Stimulated activated naive B cell treated with anti-CD40 and anti-IgM and Interleukin-4, amounts not matched to agents 10 μg/mL and 1 μg/mL and 100 μg/mL, for 72 hours (primary cell): Measurements from ENCODE around the gene KCTD18.
A peak's percentile ranks its signal among the peaks of the same experiment; 100 is the strongest.

Source experiments
- ATAC-seq, 2 donors: fragments of 150-1000 bp; cut with Tn5 transposase; replicated peaks; 2 replicates each; pipeline ENCODE4 v1.10.0; 2021; ENCODE audit warnings: moderate library complexity in 1 of 2
- DNase-seq: peaks from one replicate; pipeline ENCODE4 v3.0.0; 2021
- H3K27ac Mint-ChIP-seq: one replicate; pipeline ENCODE4 v1.8.0; 2022; ENCODE audit warnings: mild to moderate bottlenecking, mixed read lengths
- H3K27me3 Mint-ChIP-seq, 2 donors: one replicate each; pipeline ENCODE4 v1.8.0; 2022; ENCODE audit warnings: mixed read lengths in 2 of 2
- H3K36me3 Mint-ChIP-seq, 2 donors: one replicate each; pipeline ENCODE4 v1.8.0; 2022; ENCODE audit warnings: mixed read lengths in 2 of 2, mild to moderate bottlenecking in 1 of 2
- H3K4me1 Mint-ChIP-seq, 2 donors: one replicate each; pipeline ENCODE4 v1.8.0; 2022; ENCODE audit warnings: mixed read lengths in 2 of 2, mild to moderate bottlenecking in 1 of 2
- H3K4me3 Mint-ChIP-seq, 2 donors: one replicate each; pipeline ENCODE4 v1.8.0; 2022; ENCODE audit warnings: mild to moderate bottlenecking in 2 of 2, mixed read lengths in 2 of 2, moderate library complexity in 1 of 2
- H3K9me3 Mint-ChIP-seq, 2 donors: one replicate each; pipeline ENCODE4 v1.8.0; 2022; ENCODE audit warnings: mixed read lengths in 2 of 2, mild to moderate bottlenecking in 1 of 2

The KCTD18 gene

DNA sequence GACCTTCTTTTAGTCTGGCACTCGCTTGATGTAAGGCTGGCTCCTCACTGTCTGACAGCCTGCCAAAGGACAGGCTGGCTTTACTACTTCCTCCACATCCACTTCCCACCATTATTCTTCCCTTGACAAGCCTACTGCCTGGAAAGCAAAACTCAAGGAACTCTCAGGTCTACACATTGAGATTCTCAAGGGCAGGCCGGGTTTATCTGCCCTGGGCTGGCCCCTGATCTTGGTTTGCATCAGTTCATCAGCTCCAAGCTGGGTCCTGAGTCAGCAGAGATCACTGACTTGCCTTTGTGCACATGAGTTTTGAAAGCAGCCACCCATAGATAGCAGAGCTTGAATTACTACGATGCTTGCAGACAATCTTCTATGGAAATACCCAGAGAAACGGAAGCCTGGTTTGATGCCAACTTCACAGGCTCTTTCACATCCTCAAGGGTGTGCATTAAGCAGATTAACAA lies 53.9 kb downstream of the KCTD18 start:
- DNase-seq (peak; percentile 66), ATAC-seq (peak; percentile 88)
- Mint-ChIP-seq H3K27me3 (no peaks in the 10 kb centered on the region), H3K4me3 (peak overlapping the region; percentile 42 to 65), H3K27ac (peak overlapping the region; percentile 6), H3K9me3 (no peaks in the 10 kb centered on the region), H3K36me3 (no peaks in the 10 kb centered on the region), H3K4me1 (peaks cover 27 to 50% of the 10 kb centered on the region in 2 donors)

DNA sequence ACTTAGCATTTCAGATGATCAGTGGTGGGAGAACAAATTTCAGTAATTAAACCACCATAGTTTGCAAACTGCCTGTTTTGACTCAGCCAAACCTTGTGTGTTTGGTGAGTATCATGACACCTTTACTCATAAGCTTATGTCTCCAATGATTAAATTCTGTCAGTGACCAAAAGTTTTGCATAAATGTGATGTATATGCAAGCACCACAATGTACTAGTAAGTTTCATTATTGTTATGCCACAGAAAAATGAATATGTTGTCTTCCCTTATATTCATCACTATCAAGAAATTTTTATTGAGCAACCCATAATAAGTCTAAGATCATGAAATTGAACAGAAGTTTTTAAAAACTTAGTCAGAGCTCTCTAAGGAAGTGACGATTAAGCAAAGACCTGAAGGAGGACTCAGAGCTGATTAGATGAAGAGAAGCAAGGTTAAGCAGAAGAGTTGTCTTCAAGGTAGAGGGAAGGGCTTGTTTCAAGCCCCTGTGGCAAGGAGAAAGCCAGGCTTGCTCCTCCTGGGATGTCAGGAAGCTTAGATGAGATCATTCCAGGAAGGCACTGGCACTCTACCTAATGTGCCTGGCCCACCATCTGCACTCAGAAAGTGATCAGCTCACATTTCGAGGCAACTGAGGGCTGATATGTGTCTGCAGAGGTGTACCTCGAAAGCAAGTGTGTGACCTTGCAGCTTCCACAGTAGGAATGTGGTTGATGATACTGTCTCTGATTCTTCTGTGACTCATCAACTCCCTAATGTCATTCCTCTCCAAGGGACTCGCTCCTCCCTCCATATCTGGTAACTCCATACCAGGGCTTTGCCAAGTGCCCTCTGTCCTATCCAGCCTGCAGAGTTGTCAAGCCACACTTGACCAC lies 54.7 kb downstream of the KCTD18 start:
- H3K36me3 Mint-ChIP-seq: no peaks in the 10 kb centered on the region
- peaks cover 34 to 59% of the 10 kb centered on the region in 2 donors for H3K4me1 Mint-ChIP-seq
- H3K27me3 Mint-ChIP-seq: no peaks in the 10 kb centered on the region
- DNase-seq (no peak), ATAC-seq (peak; percentile 58 to 59)
- H3K27ac Mint-ChIP-seq: peak overlapping the region; percentile 61
- peaks cover 0 to 1% of the 10 kb centered on the region in 2 donors for H3K9me3 Mint-ChIP-seq
- peak overlapping the region; percentile 42 to 46 for H3K4me3 Mint-ChIP-seq

DNA sequence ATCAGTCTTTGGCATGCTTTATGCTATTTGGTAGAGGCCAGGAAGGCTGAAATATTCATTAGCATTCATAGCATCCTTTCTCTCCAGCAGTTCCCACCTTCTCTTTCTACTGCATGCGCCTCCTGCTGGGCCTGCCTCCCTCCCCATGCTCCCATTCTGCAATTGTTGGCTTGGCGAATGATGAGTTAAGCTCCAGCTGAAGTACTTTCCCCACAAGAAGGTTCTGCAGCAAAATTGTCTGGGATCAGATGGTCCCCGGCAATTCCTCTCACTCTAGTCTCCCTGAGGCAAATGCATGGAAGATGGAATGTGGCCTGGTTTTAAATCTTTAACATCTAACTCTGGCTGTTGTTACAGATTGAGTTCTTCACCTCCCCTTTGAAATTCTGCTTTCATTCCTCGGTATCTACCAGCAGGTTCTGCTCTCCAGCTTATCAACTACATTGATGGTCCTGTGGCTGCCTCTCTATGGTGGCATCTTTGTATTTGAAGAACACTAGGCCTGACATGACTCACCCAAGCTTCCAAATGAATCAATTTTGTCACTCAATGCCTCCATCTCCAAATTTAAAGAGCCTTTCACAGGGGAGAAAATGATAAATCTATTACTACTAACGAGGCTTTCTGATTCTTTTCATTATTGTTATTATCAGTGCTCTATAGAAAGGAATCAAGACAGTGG lies 55.9 kb downstream of the KCTD18 start:
- H3K27me3 Mint-ChIP-seq: no peaks in the 10 kb centered on the region
- no peaks in the 10 kb centered on the region for H3K36me3 Mint-ChIP-seq
- DNase-seq (no peak), ATAC-seq (no peak)
- H3K9me3 Mint-ChIP-seq: peaks cover 0 to 1% of the 10 kb centered on the region in 2 donors
- peaks cover 39 to 69% of the 10 kb centered on the region in 2 donors for H3K4me1 Mint-ChIP-seq
- H3K27ac Mint-ChIP-seq: no peak overlapping the region
- H3K4me3 Mint-ChIP-seq: no peak overlapping the region

DNA sequence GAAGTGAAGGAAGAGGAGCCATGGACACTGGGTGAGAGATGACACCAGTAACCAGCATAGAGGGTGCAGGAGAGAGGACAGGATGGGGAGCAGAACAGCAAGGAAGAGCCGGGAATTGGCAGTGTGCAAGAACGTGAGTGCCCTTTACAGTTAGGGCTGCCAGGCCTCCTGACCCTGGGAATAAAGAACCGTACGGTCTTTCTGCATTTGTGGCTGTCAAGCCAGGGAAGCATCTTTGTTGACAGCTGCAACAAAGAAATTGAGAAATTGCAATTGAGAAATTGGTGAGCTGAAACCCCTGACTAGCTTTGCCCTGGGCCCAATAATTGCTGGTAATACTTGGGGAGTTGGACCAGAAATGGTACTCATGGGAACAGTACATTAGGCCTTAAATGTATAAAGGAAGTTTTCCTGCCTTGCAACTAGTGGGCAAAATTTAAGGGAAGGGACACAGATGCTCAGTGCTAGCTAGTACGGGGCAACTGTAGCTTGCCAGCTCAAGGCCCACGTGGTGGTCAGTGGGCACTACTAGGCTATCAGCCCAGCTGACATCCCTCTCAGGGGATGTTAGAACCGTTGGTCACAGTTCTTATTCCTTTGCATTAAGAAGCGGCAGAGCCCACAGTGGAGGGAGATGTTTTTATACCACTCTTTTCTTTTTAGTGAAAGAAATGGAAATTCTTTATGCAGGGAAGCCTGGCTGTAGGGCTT lies 56.6 kb downstream of the KCTD18 start:
- no peak overlapping the region for H3K4me3 Mint-ChIP-seq
- no peaks in the 10 kb centered on the region for H3K27me3 Mint-ChIP-seq
- H3K27ac Mint-ChIP-seq: no peak overlapping the region
- no peak for ATAC-seq
- peaks cover 43 to 76% of the 10 kb centered on the region in 2 donors for H3K4me1 Mint-ChIP-seq
- DNase-seq: no peak
- H3K9me3 Mint-ChIP-seq: peaks cover 0 to 1% of the 10 kb centered on the region in 2 donors
- no peaks in the 10 kb centered on the region for H3K36me3 Mint-ChIP-seq

DNA sequence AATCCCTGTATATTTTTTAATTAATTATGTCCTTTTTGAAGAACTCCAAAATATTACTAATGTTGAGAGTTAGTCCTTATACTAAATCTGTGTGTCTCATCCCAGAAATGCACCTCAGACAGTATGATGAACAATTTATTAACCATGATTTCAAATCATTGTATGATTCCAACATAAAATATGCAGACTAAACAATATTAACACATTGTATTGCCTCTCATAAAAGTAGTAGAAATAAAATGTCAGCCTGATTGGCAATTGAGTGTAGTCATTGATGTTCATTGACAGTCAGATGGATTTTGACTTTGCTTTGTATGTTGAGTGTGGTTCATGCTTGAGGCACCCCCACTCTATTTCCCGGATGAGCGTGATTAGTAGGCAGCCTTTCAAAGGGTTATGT lies 57.5 kb downstream of the KCTD18 start:
- no peak for ATAC-seq
- H3K4me1 Mint-ChIP-seq: peaks cover 44 to 81% of the 10 kb centered on the region in 2 donors

DNA sequence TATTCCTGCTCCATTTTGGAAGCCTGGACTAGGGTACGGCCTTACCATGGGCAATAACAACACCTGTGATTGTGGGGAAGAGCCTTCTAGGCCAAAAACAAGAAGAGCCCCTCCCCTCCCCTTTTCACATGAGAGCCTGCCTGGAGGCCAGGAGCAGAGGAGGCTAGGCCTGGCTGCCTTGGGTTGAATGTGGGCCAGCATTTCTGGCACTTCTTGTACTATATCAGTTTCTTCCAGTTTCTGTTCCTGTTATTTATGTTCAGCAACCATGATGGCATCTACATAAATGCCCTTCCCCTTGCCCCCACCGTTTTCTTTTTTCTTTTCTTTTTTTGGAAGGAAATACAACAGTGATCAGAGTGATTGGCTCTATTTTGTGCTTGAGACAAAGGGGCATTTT lies 58.4 kb downstream of the KCTD18 start:
- DNase-seq: peak; percentile 44
- peaks cover 47 to 83% of the 10 kb centered on the region in 2 donors for H3K4me1 Mint-ChIP-seq
- ATAC-seq: peak; percentile 61 to 66
- H3K9me3 Mint-ChIP-seq: peaks cover 0 to 1% of the 10 kb centered on the region in 2 donors
- no peaks in the 10 kb centered on the region for H3K27me3 Mint-ChIP-seq
- H3K27ac Mint-ChIP-seq: peak overlapping the region; percentile 42
- H3K36me3 Mint-ChIP-seq: no peaks in the 10 kb centered on the region
- no peak overlapping the region for H3K4me3 Mint-ChIP-seq

More for the DNA sequence above, 57.5 kb downstream of the KCTD18 start:
- no peak overlapping the region for H3K27ac Mint-ChIP-seq
- no peaks in the 10 kb centered on the region for H3K27me3 Mint-ChIP-seq
- DNase-seq: no peak
- peaks cover 0 to 1% of the 10 kb centered on the region in 2 donors for H3K9me3 Mint-ChIP-seq
- H3K4me3 Mint-ChIP-seq: no peak overlapping the region
- H3K36me3 Mint-ChIP-seq: no peaks in the 10 kb centered on the region

DNA sequence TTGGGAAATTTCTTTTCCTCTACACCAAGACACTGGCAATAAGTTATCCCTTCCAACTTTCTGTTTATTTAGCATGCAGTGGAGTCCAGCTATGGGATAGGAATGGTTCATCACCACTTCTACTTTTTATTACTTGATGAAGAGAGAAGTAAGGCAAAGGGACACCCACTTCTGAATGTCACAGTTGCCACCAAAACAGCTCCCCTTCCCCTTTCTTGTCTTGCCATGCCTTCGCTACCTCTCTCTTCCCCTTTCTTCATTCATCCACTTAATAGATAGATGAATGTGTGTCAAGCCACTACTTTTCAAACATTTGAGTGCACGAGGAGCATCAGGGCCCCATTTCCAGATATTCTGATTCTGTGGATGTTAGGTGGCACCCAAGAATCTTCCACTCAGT lies 59.6 kb downstream of the KCTD18 start:
- ATAC-seq (peak; percentile 69 to 75), DNase-seq (no peak)
- Mint-ChIP-seq H3K36me3 (no peaks in the 10 kb centered on the region), H3K4me1 (peaks cover 44 to 80% of the 10 kb centered on the region in 2 donors), H3K27ac (no peak overlapping the region), H3K9me3 (peaks cover 0 to 1% of the 10 kb centered on the region in 2 donors), H3K27me3 (no peaks in the 10 kb centered on the region), H3K4me3 (peak overlapping the region in 1 of 2 donors; percentile 46)

DNA sequence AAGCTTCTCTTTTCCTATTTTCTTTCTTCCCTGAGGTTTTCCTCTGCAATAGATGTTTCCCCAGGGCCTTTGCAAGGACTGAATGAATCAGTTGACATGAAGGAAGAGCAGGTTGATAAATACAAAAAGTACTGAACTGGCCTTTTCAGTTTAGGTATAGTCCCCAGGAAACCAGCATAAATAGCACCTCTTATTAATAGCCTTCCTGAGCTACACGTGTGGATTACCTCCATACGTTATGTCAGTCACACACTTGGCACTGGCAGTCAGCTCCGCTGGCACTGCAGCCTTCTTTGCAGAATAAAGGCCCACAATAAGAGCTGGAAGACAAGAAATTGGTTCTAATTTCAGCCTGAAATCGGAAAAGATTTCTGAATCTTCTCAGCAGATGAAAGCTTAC lies 60.7 kb downstream of the KCTD18 start:
- Mint-ChIP-seq H3K27me3 (no peaks in the 10 kb centered on the region), H3K4me1 (peaks cover 39 to 75% of the 10 kb centered on the region in 2 donors), H3K27ac (no peak overlapping the region), H3K9me3 (peaks cover 0 to 1% of the 10 kb centered on the region in 2 donors), H3K36me3 (no peaks in the 10 kb centered on the region), H3K4me3 (peak overlapping the region in 1 of 2 donors; percentile 6)
- ATAC-seq (peak in 1 of 2 donors; percentile 35), DNase-seq (no peak)

DNA sequence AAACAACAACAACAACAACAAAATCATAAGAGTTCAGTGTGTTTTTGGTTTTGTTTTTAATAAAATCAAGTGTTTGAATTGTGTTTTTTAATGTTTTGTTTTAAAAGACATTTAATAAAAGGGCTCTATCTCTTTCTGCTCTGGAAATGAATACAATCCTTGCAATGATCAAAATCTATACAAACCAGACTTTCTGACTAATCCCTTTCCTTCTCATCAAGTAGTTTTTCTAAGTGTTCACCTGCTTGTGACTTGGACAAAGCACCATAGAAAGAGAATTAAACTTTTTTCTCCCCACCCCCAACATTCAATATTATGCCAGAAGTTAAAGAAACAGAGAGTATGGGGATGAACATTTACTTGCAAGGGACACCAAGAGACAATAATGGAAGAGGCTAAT lies 61.4 kb downstream of the KCTD18 start:
- peaks cover 0 to 1% of the 10 kb centered on the region in 2 donors for H3K9me3 Mint-ChIP-seq
- no peaks in the 10 kb centered on the region for H3K36me3 Mint-ChIP-seq
- DNase-seq: no peak
- H3K4me1 Mint-ChIP-seq: peaks cover 37 to 77% of the 10 kb centered on the region in 2 donors
- no peaks in the 10 kb centered on the region for H3K27me3 Mint-ChIP-seq
- no peak for ATAC-seq
- no peak overlapping the region for H3K27ac Mint-ChIP-seq
- peak overlapping the region in 1 of 2 donors; percentile 6 for H3K4me3 Mint-ChIP-seq

DNA sequence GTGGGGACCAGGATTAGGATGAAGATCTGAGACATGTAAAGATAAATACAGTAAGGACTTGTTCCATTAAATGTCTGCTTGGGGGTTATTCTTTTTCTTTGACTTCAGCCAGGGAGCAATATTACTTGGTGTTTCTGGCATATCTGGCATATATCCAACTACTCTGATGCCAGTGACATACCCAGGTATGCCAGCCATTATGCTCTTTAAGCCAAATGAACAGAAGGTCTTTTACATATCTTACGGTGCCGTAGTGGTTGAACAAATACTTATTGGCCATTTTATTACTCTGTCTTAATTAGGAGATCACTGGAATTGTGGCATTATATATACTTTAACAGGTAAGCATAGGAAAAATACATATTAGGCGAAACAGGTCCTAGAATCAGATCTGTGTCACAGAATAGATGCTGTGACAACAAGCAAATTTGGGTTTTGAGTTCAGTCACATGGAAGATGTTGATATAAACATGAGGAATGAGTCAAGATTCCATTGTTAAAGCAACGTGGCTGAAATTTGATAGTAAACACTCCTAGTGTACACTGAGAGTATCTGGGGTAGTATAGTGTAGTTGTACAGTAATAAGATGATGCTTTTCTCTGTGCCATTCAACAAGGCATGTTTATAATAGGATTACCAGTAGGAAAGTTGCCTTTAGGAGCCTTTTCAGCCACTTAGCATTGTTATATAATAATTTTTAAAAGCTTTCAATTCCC lies 62.6 kb downstream of the KCTD18 start:
- ATAC-seq (no peak), DNase-seq (no peak)
- Mint-ChIP-seq H3K36me3 (no peaks in the 10 kb centered on the region), H3K27ac (no peak overlapping the region), H3K27me3 (no peaks in the 10 kb centered on the region), H3K4me3 (no peak overlapping the region), H3K9me3 (peaks cover 0 to 1% of the 10 kb centered on the region in 2 donors), H3K4me1 (peaks cover 34 to 72% of the 10 kb centered on the region in 2 donors)

DNA sequence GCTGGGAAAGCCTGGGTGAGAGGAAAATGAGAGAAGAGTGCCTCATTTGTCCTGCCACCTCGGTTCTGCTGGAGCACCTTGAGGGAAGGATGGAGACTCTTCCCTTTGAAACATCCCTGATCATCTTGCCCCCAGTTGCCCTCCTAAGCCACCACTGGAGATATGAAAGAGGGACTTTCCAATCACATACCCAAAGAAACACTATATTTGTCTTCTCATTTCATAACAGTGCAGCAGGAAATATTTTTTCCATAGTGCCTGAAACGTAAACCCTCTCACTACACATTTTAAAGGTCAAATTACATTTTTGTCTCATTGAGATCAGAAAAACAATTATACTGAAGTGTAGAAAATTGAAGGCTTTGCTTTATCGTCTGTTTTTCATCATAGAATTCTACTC lies 63.3 kb downstream of the KCTD18 start:
- H3K27me3 Mint-ChIP-seq: no peaks in the 10 kb centered on the region
- DNase-seq (no peak), ATAC-seq (no peak)
- H3K4me3 Mint-ChIP-seq: peak overlapping the region in 1 of 2 donors; percentile 16
- peak overlapping the region; percentile 25 for H3K27ac Mint-ChIP-seq
- H3K9me3 Mint-ChIP-seq: peaks cover 0 to 1% of the 10 kb centered on the region in 2 donors
- no peaks in the 10 kb centered on the region for H3K36me3 Mint-ChIP-seq
- peaks cover 32 to 68% of the 10 kb centered on the region in 2 donors for H3K4me1 Mint-ChIP-seq

DNA sequence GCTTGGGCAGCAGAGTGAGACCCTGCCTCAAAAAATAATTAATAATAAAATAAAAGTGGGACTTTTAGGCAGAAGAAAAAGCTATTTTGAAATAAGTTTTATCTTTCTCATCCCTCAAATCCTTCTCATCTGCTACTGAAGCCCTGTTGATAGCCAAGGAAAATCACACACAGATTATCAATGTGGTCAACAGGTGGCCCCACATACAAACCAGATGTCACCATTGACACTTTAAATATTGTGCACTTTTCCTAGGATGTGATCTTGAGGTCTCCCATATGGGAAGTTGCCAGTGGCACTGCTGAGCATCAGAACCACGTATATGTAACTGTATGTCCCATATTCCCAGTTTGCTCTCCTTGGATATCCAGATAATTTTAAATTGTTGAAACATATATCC lies 64.6 kb downstream of the KCTD18 start:
- Mint-ChIP-seq H3K27ac (no peak overlapping the region), H3K9me3 (no peaks in the 10 kb centered on the region), H3K4me1 (peaks cover 27 to 55% of the 10 kb centered on the region in 2 donors), H3K36me3 (no peaks in the 10 kb centered on the region), H3K4me3 (no peak overlapping the region), H3K27me3 (no peaks in the 10 kb centered on the region)
- no peak for DNase-seq
- ATAC-seq: no peak

DNA sequence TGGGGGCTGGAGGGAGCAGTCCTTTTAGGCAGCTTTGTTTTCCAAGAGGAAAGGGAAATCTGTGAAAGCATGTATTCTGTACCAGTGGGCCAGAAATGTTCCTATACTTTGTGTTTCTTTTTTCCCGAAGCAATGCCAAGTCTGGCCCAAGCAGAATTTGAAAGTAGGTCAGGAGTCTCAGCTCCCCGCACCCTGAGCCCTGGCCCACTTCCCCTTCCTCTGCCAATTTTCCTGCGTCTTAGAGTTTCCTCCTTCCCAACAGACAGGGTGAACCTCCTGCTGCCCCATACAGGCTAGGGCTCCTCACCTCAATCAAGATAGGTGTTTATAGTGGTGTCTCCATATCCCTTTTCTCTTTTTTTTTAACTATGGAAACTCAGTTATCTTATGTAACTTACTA lies 65.3 kb downstream of the KCTD18 start:
- Mint-ChIP-seq H3K4me1 (peaks cover 24 to 48% of the 10 kb centered on the region in 2 donors), H3K27me3 (no peaks in the 10 kb centered on the region), H3K27ac (peak overlapping the region; percentile 7), H3K9me3 (no peaks in the 10 kb centered on the region), H3K4me3 (no peak overlapping the region), H3K36me3 (no peaks in the 10 kb centered on the region)
- ATAC-seq (no peak), DNase-seq (no peak)
